Inflammatory macrophage treated with lipopolysaccharide for 4 hours (primary cell): ENCODE measurements around the gene GNAO1.

ENCODE experiments used
- DNase-seq: peaks from one replicate; pipeline ENCODE4 v3.0.0-alpha.2; 2020

GNAO1 gene

GRCh38 chr16:56266641-56267607, 75.6 kb downstream of the GNAO1 start:
- no peak for DNase-seq

GRCh38 chr16:56267888-56268287, 76.6 kb downstream of the GNAO1 start:
- no peak for DNase-seq

GRCh38 chr16:56268799-56269198, 77.5 kb downstream of the GNAO1 start:
- DNase-seq = no peak

DNA sequence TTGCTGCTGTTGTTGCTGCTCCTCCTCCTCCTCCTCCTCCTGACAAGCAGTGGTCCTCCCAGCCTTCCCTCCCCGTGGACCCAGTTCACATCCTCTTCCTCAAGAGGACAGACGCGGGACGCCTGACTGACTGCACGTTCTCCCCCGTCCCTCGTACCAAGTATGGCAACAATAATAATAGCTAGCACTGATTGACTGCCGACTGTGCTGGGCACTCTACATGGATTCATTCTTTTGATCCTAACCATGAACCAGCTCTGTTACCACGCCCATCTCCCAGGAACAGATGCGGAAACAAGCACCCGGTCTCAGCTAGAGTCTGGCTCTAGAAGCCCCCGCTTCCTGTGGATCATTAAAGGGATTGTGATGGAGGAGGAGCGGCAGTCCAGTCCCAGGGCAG, 78.0 kb downstream of the GNAO1 start:
- no peak for DNase-seq

DNA sequence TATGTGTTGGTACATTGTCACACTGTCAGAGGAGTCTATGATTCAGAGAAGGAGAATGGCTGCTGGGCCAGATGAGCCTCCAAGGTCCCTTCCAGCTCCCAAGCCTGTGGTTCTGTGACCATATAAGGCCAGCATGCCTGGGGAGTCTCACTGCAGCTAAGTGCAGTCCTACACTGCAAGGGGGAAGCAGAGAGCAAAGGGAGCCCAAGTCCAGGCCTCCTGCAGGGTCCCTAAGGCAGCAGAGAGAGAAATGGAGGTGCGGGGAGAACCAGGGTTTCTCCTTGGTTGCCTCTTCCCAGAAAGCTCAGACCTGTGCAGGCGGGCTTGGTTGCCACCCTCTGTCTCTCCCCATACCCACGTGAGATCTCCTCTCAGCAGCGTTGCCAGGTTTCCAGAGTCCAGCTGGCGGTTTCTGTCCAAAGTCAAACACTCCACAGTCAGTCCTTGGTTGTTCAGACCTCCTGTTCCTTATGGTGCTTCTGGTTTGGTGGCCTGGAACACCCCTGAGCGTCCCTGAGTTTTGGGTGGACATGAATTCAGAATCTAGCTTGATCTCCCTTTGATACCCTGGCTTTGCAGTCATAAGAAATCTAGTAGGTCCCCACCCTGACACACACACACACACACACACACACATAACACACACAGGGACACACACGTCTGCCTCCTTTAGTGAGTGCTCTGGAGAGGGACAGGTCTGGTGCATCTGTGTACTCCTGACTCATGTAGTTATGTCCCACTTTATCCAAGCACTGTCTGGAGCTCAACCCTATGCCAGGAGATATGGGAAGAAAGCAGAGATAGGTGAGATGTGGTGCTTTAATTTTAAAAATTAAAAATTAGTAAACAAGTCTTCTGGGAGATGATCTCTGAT, 78.8 kb downstream of the GNAO1 start:
- DNase-seq = no peak

GRCh38 chr16:56270828-56271227, 79.5 kb downstream of the GNAO1 start:
- DNase-seq = no peak

- DNase-seq = no peak
Observed at GRCh38 chr16:56272583-56272894, 81.2 kb downstream of the GNAO1 start.

DNA sequence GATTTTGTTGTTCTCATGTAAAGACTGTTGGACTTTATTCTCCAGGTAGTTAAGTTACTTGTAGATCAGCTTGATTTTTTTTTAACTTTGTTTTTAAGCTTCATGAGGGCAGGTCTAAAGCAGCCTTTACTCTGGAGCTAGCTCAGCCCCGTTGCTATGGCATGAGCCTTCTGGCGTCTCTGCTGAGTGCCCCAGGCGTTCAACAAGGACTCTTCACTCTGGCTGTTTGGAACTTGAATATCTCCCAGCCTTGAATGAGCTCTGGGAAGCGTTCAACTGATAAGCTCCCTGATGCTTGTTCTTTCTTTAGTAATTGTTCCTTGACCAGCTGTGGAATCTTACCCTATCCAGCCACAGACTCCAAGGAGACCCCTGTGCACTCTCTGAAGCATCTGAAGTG, 82.3 kb downstream of the GNAO1 start:
- no peak for DNase-seq

- DNase-seq = no peak
Observed at GRCh38 chr16:56274369-56274768, 83.1 kb downstream of the GNAO1 start.

DNA sequence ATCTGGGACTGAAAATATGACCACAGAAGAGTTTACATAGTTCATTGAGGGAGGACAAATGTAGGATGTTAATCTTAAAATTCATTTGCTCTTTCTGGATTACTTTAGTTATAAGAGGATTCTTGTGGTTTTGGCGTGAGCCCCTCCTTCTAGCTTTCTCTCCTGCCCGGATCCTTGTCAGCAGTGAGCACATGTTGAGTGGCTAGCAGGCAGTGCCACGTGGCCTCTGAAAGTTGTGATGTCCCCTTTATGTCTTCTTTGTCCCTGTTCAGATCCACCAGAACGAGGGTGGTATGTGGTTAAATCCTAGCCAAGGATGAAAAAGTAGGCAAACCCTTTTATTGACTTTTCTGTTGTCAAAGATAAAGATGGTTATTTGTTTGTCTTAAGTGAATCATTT, 83.8 kb downstream of the GNAO1 start:
- DNase-seq = no peak

DNA sequence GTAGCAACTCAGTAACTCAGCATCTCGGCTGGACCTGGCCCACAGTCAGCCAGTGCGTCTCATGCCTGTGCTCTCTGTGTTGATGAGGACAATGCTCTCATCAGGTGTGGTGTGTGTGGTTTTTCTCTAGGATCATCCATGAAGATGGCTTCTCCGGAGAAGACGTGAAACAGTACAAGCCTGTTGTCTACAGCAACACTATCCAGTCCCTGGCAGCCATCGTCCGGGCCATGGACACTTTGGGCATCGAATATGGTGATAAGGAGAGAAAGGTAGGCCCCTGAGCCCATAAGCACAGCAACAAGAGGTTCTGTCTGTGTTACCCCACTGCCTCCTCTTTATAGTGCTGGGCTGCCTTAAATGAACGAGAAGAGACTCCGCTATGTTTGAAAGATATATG, 84.5 kb downstream of the GNAO1 start:
- DNase-seq = no peak

- DNase-seq = no peak
Observed at GRCh38 chr16:56277075-56277474, 85.8 kb downstream of the GNAO1 start.

- no peak for DNase-seq
Observed at GRCh38 chr16:56278196-56278855, 87.0 kb downstream of the GNAO1 start.

- DNase-seq = no peak
Observed at GRCh38 chr16:56279132-56279531, 87.8 kb downstream of the GNAO1 start.

DNA sequence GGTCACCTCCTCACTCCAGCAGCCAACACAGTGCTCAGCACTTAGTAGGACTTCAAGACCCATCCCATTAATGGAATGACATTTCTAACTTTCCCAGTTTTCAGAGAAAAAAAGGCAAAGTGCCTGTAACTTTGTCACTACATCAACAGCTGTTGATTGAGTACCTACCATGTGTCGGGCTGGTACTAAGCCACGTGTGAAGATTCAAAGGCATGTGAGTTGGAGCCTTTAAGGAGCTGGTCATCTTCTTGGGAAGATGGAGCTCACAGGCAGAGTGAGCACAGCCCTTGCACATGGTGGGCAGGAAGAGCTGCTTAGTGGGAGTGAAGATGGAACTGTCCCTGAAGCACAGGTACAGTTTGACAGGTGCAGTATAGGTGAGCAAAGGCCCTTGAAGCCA, 88.6 kb downstream of the GNAO1 start:
- no peak for DNase-seq

DNA sequence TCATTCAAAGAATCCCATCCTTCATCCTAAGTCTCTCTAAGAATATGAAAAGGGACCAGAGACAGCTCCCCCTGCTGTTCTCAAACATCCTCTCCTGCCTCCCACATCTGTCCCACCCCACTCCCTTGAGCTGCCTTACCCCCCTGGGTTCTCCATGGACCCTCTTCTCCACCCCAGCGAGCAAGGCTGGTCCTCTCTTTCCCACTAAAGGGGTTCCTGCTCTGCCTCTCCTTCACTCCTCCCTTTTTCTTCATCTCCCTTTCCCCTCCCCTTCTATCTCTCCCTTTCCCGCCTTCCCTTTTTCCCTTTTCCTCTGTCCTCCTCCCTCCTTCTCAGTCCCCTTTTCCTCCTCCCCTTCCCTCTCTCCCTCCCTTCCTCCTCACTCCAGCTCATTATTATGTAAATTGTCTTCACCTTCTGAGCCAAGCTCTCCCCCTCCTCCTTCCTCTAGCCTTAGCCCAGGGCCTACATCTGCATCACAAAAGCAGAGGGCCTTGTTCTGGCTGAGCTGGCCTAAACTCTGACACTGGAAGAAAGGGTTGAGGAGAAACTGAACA, 90.0 kb downstream of the GNAO1 start:
- DNase-seq = no peak

- DNase-seq = peak; percentile 42
Observed at GRCh38 chr16:56282451-56282850, 91.2 kb downstream of the GNAO1 start.

DNA sequence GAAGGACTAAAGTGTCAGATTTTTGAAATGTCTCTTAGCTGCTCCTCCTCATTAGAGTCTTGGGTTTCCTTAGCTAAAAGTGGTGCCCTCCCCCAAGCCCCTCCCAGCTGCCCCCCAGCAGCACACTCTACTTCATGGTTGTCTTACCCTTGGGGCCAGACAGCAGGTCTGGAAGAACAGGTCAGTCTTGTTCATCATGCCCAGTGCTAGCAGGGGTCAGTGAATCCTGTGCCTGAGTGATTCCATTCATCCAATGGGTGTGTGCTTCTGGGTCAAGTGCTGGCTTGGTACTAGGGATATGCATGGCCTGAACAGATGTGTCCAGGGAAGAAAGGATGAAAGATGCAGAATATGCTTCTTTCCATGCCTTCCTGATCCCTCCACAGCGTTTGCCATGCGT, 93.2 kb downstream of the GNAO1 start:
- DNase-seq = no peak

GRCh38 chr16:56286809-56287208, 95.5 kb downstream of the GNAO1 start:
- DNase-seq = peak; percentile 80

DNA sequence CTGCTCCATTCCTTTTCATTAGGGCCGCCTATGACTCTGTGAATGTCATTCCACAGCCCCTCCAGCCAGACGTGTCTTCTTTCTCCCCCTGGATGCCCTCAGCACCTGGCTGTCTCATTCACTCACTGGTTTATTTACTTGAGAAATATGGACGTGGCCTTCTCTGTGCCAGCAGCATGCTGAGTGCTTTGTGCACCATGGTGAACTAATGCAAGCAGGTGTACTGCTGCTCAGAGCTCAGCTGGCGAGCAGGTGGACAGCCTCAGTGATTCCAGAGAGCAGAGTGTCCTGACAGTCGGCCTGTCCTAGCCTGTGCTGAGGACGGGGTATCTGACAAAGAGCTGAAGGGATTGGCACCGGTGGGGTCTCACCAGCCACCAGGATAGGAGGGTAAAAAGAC, 96.7 kb downstream of the GNAO1 start:
- DNase-seq = no peak

DNA sequence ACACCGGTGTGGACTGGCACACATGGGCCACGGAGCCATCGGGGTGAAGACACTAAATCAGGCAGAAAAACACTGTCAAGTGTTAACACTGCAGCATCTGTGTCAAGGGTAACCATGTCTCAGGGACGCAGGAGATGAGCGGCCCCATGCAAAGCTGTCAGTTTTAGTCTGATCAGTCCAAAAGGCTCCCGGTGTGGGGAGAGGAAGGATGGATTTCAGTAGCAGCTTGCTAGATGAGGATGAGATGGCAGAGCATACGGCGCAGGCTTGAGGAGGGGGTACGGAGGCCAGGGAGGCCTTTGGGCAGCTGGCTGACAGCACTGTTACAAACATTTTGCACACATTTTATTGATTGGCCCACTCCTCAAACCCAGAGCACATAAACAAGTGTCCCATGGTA, 98.1 kb downstream of the GNAO1 start:
- DNase-seq = no peak

GRCh38 chr16:56289862-56290261, 98.6 kb downstream of the GNAO1 start:
- no peak for DNase-seq

- no peak for DNase-seq
Observed at GRCh38 chr16:56294014-56294413, 102.7 kb downstream of the GNAO1 start.
